Chondrocyte (in vitro differentiated cells): Measurements from ENCODE around the gene USP13. TPM values are rescaled to one million over a fixed set of nuclear protein-coding genes. Genes with fewer than 3 reads are reported as not detected.

Experiments
- DNase-seq: peaks from one replicate; pipeline ENCODE4 v3.0.0; 2021; ENCODE audit warnings: mixed read lengths, low spot score
- H3K27ac Mint-ChIP-seq: one replicate; pipeline ENCODE4 v1.8.0; 2021; ENCODE audit warnings: mild to moderate bottlenecking, moderate library complexity, mixed read lengths; ENCODE audit not compliant: unreplicated experiment
- H3K27me3 Mint-ChIP-seq: 2 replicates; pipeline ENCODE4 v1.8.0; 2021; ENCODE audit warnings: low read depth, mixed read lengths
- H3K36me3 Mint-ChIP-seq: 2 replicates; pipeline ENCODE4 v1.8.0; 2021; ENCODE audit warnings: low read depth, mixed read lengths
- H3K4me1 Mint-ChIP-seq: 2 replicates; pipeline ENCODE4 v1.8.0; 2021; ENCODE audit warnings: low read depth, mild to moderate bottlenecking, mixed read lengths
- H3K4me3 Mint-ChIP-seq: one replicate; pipeline ENCODE4 v1.8.0; 2021; ENCODE audit warnings: mild to moderate bottlenecking, moderate library complexity, mixed read lengths; ENCODE audit not compliant: unreplicated experiment
- H3K9me3 Mint-ChIP-seq: 2 replicates; pipeline ENCODE4 v1.8.0; 2021; ENCODE audit warnings: low read depth, mixed read lengths
- total RNA-seq: library from RNA; stranded (reverse); gene quantifications from 3 replicates; pipeline ENCODE4 v1.2.1, GENCODE V29; 2021
- TF ChIP-seq, protein P1 (sequence below): fragments of 200-600 bp; sonication (generic); IDR thresholded peaks from 2 replicates; pipeline ENCODE4 v1.5.0; 2021; ENCODE audit warnings: antibody characterized with exemption, mild to moderate bottlenecking, moderate library complexity

USP13 gene
- total RNA-seq, 1 donor from 2014 or later = 12.7 TPM

DNA sequence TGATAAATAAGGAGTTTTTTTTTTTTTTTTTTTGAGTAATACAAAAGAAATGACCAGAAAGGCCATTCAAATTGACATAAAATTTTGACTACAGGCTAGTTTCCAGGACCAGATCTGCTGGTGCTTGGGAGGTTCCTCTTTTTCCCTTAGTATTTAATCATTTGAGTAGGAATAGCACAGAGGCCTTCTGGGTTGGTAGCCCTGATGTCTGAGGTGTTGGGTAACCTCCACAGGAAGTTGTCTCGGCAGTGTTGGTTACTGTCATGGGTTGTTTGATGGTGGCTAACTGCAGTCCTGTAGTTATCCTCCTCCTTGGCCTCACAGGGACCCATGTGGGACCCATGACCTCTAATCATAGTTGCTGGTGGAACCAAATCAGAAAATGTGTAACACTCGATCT, 91.1 kb downstream of the USP13 start:
- Mint-ChIP-seq H3K27me3 (no peaks in the 10 kb centered on the region), H3K4me1 (peaks cover 12% of the 10 kb centered on the region), H3K9me3 (no peaks in the 10 kb centered on the region), H3K4me3 (no peak overlapping the region), H3K27ac (no peak overlapping the region), H3K36me3 (peaks cover 25% of the 10 kb centered on the region)
- TF ChIP-seq, protein P1, sequence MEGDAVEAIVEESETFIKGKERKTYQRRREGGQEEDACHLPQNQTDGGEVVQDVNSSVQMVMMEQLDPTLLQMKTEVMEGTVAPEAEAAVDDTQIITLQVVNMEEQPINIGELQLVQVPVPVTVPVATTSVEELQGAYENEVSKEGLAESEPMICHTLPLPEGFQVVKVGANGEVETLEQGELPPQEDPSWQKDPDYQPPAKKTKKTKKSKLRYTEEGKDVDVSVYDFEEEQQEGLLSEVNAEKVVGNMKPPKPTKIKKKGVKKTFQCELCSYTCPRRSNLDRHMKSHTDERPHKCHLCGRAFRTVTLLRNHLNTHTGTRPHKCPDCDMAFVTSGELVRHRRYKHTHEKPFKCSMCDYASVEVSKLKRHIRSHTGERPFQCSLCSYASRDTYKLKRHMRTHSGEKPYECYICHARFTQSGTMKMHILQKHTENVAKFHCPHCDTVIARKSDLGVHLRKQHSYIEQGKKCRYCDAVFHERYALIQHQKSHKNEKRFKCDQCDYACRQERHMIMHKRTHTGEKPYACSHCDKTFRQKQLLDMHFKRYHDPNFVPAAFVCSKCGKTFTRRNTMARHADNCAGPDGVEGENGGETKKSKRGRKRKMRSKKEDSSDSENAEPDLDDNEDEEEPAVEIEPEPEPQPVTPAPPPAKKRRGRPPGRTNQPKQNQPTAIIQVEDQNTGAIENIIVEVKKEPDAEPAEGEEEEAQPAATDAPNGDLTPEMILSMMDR = no peak
- DNase-seq = no peak

DNA sequence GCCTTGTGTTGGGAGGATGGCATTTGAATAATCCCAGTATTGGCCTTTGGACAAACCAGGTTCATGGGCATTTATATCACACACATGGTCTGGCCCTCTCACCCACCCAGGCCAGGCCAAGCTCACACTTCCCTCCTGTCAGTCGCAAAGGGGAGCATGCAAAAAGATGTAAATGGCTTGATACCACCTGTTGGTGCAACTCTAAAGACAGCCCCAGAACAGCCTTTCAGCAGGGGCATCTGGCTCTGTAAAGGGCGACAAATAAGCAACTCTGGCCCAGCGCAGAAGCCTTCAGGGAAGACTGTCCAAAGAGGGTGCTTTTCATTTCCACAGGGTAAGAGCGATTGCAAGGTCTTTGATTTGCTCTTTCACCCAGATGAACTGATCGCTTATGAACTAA, 91.8 kb downstream of the USP13 start:
- H3K36me3 Mint-ChIP-seq = peaks cover 25% of the 10 kb centered on the region
- no peak overlapping the region for H3K4me3 Mint-ChIP-seq
- no peak overlapping the region for H3K27ac Mint-ChIP-seq
- H3K27me3 Mint-ChIP-seq = no peaks in the 10 kb centered on the region
- peaks cover 12% of the 10 kb centered on the region for H3K4me1 Mint-ChIP-seq
- H3K9me3 Mint-ChIP-seq = no peaks in the 10 kb centered on the region
- no peak for DNase-seq
- TF ChIP-seq, protein P1 = no peak

DNA sequence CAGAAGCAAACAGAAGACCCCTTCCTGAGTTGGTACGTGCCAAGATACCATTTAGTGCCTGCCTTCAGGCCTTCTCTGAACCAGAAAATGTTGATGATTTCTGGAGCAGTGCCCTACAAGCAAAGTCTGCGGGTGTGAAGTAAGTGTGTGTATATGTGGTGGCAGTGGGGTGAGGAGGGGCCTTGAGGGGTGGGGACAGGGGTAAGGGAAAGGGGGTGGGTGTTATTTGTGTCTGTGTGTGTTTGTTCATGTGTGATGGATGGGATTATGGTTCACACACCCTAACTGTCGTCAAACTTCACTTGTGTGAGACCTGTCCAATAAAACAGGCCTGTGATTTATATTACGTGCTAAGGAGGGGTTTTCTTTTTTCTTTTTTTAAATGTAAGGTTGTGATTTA, 92.2 kb downstream of the USP13 start:
- H3K4me1 Mint-ChIP-seq = peaks cover 12% of the 10 kb centered on the region
- TF ChIP-seq, protein P1 = no peak
- DNase-seq = no peak
- peaks cover 25% of the 10 kb centered on the region for H3K36me3 Mint-ChIP-seq
- no peak overlapping the region for H3K27ac Mint-ChIP-seq
- H3K9me3 Mint-ChIP-seq = no peaks in the 10 kb centered on the region
- no peak overlapping the region for H3K4me3 Mint-ChIP-seq
- no peaks in the 10 kb centered on the region for H3K27me3 Mint-ChIP-seq

DNA sequence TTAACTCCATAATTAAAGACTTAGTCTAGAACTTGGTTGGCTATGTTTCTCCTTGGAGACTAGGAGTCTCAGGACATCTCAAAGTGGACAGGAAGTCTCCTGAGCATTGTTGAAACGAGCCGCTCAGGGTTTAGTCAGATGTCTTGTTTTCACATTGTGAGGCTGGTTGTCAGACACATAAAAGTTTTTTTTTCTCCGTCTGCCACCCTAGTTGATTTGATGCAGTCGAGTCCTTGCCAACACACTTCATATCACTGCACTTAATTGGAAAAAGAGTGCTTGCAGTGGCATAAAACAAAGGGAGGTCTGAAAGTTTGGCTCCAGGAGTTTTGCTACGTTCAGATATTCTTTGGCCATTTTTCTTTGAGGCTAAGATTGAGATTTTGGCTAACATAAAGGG, 92.9 kb downstream of the USP13 start:
- no peak overlapping the region for H3K27ac Mint-ChIP-seq
- H3K4me1 Mint-ChIP-seq = peaks cover 12% of the 10 kb centered on the region
- no peak for DNase-seq
- H3K27me3 Mint-ChIP-seq = no peaks in the 10 kb centered on the region
- no peak overlapping the region for H3K4me3 Mint-ChIP-seq
- H3K9me3 Mint-ChIP-seq = no peaks in the 10 kb centered on the region
- H3K36me3 Mint-ChIP-seq = peaks cover 21% of the 10 kb centered on the region
- TF ChIP-seq, protein P1 = no peak

DNA sequence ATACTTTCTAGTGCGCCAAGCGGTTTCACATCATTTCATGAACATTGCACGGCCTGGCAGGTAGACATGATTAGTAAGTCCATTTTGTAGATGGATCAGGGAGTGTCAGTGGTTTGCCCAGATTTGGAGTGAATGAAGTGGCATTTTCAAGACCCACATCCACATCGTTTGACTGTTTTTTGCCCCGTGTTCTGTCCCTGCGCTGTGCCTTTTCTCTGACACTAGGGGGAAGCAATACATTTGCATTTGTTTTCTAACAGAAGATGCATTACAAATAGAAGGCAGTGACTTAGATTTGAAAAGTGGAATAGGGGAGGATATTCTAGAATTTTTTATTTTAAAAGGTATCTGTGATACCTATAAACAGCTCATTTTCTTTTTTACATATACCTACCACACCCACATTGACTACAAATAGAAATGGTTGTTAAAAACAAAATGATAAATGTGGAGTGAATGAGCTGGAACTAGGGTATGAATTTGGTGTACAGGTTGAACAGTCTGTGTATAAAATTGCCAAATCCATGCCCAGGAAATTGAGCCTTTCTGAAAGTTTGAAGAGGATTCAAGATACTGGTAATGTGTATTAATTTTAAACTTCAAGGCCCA, 98.0 kb downstream of the USP13 start:
- DNase-seq = no peak
- Mint-ChIP-seq H3K36me3 (peaks cover 7% of the 10 kb centered on the region), H3K27ac (no peak overlapping the region), H3K9me3 (no peaks in the 10 kb centered on the region), H3K27me3 (no peaks in the 10 kb centered on the region), H3K4me3 (no peak overlapping the region), H3K4me1 (peaks cover 12% of the 10 kb centered on the region)
- TF ChIP-seq, protein P1 = peak; percentile 83
